Measurements from ENCODE around the gene NLN.
"Not testable (repeated sequence)": the region's sequence is repeated elsewhere in the genome, so short reads cannot be mapped to it uniquely, and the experiment has no call there.

The NLN gene

DNA sequence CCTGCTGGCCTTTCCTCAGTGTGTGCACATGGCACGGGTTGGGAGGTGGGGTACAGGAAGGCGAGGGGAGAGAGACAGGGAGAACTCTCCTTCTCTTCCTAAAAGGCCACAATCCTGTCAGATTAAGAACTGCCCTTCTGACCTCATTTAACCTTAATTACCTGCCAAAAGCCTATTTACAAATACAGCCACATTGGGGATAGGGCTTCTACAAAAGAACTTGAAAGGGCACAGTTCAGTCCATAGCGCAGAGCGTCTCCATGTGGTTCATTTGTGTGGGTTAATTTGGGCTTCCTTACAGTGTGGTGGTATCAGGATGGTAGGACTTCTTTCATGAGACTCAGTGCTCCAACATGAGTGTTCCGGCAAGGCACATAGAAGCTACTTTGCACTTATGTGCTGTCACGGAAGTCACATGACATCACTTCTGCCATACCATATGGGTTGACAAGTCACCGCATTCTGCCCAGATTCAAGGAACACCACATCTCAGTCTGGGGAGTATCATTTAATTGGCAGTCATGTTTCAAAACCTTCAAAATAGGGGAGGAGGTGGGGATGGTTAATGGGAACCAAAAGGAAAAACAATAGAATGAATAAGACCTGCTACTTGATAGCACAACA lies 46.8 kb downstream of the NLN start:
- in situ Hi-C loops (cut with MboI; ENCODE audit: low sequenced_read_pairs, unreplicated experiment), result no loop called here

DNA sequence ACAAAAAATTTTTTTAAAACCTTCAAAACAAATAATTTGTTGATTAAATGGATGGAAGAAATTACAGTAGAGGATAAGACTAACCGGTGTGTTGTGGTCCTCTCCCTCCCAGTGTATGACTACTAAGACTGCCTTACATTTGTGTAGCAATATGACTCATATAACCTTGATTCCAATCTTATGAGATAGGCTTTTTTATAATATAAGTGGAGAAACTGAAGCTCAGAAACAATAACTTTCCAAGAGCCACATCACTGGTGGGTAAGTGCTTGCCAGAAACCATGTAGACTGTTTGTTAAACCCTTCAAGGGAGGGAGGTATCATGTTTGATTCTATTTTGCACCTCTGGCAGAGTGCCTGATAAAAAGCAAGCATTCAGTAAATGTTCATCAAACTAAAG lies 47.5 kb downstream of the NLN start:
- in situ Hi-C loops (cut with MboI; ENCODE audit: low sequenced_read_pairs, unreplicated experiment), result no loop called here
- TF ChIP-seq, protein P1, sequence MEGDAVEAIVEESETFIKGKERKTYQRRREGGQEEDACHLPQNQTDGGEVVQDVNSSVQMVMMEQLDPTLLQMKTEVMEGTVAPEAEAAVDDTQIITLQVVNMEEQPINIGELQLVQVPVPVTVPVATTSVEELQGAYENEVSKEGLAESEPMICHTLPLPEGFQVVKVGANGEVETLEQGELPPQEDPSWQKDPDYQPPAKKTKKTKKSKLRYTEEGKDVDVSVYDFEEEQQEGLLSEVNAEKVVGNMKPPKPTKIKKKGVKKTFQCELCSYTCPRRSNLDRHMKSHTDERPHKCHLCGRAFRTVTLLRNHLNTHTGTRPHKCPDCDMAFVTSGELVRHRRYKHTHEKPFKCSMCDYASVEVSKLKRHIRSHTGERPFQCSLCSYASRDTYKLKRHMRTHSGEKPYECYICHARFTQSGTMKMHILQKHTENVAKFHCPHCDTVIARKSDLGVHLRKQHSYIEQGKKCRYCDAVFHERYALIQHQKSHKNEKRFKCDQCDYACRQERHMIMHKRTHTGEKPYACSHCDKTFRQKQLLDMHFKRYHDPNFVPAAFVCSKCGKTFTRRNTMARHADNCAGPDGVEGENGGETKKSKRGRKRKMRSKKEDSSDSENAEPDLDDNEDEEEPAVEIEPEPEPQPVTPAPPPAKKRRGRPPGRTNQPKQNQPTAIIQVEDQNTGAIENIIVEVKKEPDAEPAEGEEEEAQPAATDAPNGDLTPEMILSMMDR (IDR thresholded peaks at IDR 0.05; ENCODE audit: borderline replicate concordance, control extremely low read depth, extremely low read depth, insufficient read depth, missing control alignments), result no peak
- no peak for DNase-seq (ENCODE audit: low spot score)

More for the DNA sequence above, 46.8 kb downstream of the NLN start:
- TF ChIP-seq, protein P1 (IDR thresholded peaks at IDR 0.05; ENCODE audit: borderline replicate concordance, control extremely low read depth, extremely low read depth, insufficient read depth, missing control alignments), result no peak
- DNase-seq (ENCODE audit: low spot score), result no peak

DNA sequence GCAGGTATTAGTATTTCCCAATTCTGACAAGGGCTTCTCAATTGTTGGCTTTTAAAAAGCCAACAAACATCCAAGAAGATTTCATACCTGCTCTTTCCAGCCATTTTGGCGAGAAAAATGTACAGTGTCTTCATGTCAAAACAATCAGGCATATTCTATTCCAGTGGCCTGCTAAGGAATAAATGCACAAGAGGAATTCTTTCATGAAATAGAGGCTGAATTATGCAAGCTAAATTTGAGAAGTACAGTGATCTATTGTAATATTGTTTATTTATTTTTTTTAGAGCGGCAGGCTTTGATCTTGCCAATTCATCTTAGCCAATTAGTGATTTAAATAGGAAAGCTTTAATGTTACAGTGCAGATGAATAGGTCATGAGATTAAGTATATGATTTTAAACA lies 49.3 kb downstream of the NLN start:
- in situ Hi-C loops (cut with MboI; ENCODE audit: low sequenced_read_pairs, unreplicated experiment), result no loop called here
- TF ChIP-seq, protein P1 (IDR thresholded peaks at IDR 0.05; ENCODE audit: borderline replicate concordance, control extremely low read depth, extremely low read depth, insufficient read depth, missing control alignments), result no peak
- no peak for DNase-seq (ENCODE audit: low spot score)

DNA sequence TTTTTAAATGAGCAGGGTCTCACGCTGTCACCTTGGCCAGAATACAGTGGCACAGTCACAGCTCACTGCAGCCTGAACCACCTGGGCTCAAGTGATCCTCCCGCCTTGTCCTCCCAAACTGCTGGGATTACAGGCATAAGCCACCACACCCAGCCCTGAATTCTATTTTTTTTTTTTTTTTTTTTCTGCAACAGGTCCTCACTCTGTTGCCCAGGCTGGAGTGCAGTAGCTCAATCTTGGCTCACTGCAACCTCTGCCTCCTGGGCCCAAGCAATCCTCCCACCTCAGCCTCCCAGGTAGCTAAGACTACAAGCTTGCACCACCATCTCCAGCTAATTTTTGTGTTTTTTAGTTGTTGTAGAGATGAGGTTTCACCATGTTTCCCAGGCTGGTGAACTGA lies 51.0 kb downstream of the NLN start:
- DNase-seq (ENCODE audit: low spot score), result not testable (repeated sequence)

DNA sequence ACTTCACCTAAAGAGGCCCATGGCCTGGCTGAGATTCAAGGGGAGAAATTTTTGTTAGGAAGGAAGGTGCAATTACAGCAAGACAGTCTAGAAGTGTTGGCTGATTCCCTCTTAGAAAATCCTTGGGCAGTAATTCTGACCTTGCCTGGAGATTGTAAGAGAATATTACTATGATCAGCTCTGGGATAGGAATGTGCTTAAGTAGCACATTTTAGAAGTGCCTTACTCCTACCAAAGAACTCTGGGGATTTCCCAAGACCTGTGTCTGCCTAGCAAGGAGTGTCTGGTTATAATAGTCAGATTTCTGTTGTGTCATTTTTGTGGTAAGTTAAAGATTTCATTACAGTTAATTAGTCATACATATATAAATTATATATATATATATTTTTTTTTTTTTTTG lies 52.3 kb downstream of the NLN start:
- in situ Hi-C loops (cut with MboI; ENCODE audit: low sequenced_read_pairs, unreplicated experiment), result no loop called here
- DNase-seq (ENCODE audit: low spot score), result peak; percentile 20
- TF ChIP-seq, protein P1 (IDR thresholded peaks at IDR 0.05; ENCODE audit: borderline replicate concordance, control extremely low read depth, extremely low read depth, insufficient read depth, missing control alignments), result no peak

More for the DNA sequence above, 51.0 kb downstream of the NLN start:
- in situ Hi-C loops (cut with MboI; ENCODE audit: low sequenced_read_pairs, unreplicated experiment), result not testable (repeated sequence)

DNA sequence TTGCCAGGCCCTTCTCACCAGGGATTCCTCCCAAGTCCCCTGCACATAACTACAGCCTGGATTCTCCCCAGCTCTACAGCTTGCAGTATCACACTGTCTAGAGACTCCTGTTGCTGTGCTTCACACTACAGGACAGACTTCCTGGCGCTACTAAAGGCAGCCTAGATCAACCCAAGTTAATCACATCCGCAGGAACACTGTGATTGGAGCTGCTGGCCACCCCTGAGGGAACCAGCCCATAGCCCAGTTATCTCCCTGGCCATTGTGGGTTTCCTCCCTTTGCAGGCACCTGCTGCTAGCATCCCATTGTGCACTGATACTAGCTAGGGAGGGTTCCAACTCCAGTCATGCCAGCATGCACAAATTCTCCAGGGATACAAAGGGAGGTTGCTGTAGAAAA lies 53.5 kb downstream of the NLN start:
- TF ChIP-seq, protein P1 (IDR thresholded peaks at IDR 0.05; ENCODE audit: borderline replicate concordance, control extremely low read depth, extremely low read depth, insufficient read depth, missing control alignments), result no peak
- in situ Hi-C loops (cut with MboI; ENCODE audit: low sequenced_read_pairs, unreplicated experiment), result no loop called here
- DNase-seq (ENCODE audit: low spot score), result no peak

DNA sequence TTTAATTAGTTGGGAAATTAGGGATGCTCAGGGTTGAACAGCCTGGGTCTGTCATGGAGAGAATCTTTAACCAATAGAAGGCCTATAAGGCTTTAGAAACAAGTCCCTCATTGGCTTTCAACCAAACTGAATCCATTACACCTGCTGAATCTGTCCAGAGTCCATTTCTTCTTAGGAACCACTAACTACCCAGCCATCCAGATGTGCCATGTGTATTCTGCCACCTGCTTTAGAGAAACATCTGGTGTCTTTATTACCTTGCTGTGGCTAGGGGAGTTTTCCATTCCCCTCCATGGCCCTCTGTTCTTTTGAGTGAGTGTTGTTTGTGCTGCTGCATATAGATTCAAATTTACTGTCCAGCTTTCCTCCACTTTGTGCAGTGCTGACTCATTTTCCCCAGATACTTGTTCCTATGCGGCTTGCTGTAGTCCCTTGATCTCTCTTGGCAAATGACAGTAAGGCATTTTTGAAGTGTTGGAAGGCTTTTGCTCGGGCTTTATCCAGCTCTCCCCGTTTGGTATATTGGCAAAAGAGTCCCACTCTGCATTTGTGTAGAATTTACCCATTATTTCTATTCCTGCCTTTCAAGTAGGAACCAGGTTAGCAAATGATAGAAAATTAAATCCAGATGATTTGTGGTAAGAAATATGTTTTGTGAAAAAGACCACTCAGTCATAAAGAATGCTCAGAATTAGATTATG lies 54.6 kb downstream of the NLN start:
- TF ChIP-seq, protein P1 (IDR thresholded peaks at IDR 0.05; ENCODE audit: borderline replicate concordance, control extremely low read depth, extremely low read depth, insufficient read depth, missing control alignments), result no peak
- no peak for DNase-seq (ENCODE audit: low spot score)
- in situ Hi-C loops (cut with MboI; ENCODE audit: low sequenced_read_pairs, unreplicated experiment), result no loop called here
